Fibroblast of pulmonary artery (primary cell): ENCODE results near the gene SYTL2.

ENCODE experiments used
- DNase-seq: peaks from one replicate; pipeline ENCODE4 v3.0.0-alpha.2; 2010; ENCODE audit warnings: low read depth
- H3K4me3 ChIP-seq: replicated peaks from 2 replicates; pipeline ENCODE4 v1.5.1; 2011; ENCODE audit warnings: low read depth, mild to moderate bottlenecking, control low read depth, low read length, moderate library complexity
- CTCF ChIP-seq: IDR thresholded peaks from 2 replicates; pipeline ENCODE4 v1.5.1; 2011; ENCODE audit warnings: mild to moderate bottlenecking, control low read depth, low read length, inconsistent platforms; ENCODE audit errors: missing control alignments

Gene SYTL2

GRCh38 chr11:85685820-85686459 is 125.0 kb downstream of the SYTL2 start, which contains the start of gene CCDC89:
Gene CCDC89 (minus strand): TSS chr11:85686195. CDS start chr11:85686130, 65 bp downstream.
- DNase-seq: peak; percentile 98
- peak within 1 kb of the TSS; percentile 53 for H3K4me3 ChIP-seq
- no peak for TF ChIP-seq CTCF

- peak; percentile 65 for DNase-seq
- peak overlapping the region; percentile 53 for H3K4me3 ChIP-seq
- no peak for TF ChIP-seq CTCF
Observed at GRCh38 chr11:85685125-85685819, 125.7 kb downstream of the SYTL2 start.

GRCh38 chr11:85682330-85683305 is 128.3 kb downstream of the SYTL2 start:
- H3K4me3 ChIP-seq: peak overlapping the region; percentile 62
- TF ChIP-seq CTCF: no peak
- peak; percentile 52 for DNase-seq

GRCh38 chr11:85680897-85681296 is 130.0 kb downstream of the SYTL2 start:
- DNase-seq: no peak
- H3K4me3 ChIP-seq: no peak overlapping the region
- TF ChIP-seq CTCF: no peak

GRCh38 chr11:85679576-85679975 is 131.4 kb downstream of the SYTL2 start:
- no peak for TF ChIP-seq CTCF
- H3K4me3 ChIP-seq: no peak overlapping the region
- DNase-seq: no peak

GRCh38 chr11:85673393-85673792 is 137.5 kb downstream of the SYTL2 start:
- no peak for DNase-seq
- H3K4me3 ChIP-seq: no peak overlapping the region
- TF ChIP-seq CTCF: no peak
